GM13977 (cell line): ENCODE measurements around the gene PCSK2.

Experiments
- DNase-seq: peaks from one replicate; pipeline ENCODE4 v3.0.0; 2012; ENCODE audit warnings: low spot score
- in situ Hi-C: fragments of 300-500 bp; cut with MboI; formaldehyde crosslinking; loops from one replicate; pipeline ENCODE4 v1.12.0; 2022; ENCODE audit warnings: low sequenced_read_pairs, low pct_unique_long_range_greater_than_20kb, mixed read lengths, inconsistent platforms; ENCODE audit not compliant: unreplicated experiment
- TF ChIP-seq, protein P1 (sequence below): IDR thresholded peaks from 2 replicates; pipeline ENCODE4 v1.5.1; 2012; ENCODE audit warnings: mild to moderate bottlenecking, control low read depth; ENCODE audit not compliant: insufficient read depth; ENCODE audit errors: extremely low read depth, missing control alignments

The PCSK2 gene

DNA sequence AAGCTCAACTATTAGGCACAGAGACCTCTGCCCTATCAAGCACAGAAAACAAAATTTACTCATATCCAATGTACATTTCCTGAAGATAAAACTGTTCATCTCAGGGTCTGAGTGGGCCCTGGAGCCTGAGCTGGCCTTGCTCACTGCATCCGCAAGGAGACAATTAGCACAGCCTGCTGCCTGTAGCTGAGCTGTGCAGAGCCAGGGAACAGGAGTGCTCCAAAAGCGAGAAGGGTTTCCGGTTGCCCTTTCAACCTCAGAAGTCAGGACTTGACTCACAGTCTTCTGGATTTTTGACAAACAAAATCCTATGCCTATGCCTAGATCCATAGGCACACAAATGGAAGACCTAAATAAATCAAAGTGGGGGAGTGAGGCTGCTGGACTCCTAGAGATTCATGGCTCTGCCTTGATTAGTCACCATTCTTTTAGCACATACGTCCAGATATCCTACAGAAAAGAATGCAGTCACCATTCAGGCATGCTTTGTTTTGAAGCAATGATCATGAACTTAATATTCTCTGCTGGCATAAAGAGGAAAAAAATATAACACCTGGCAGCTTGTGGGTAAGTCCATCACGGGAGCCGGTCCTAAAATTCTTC is 230.8 kb downstream of the PCSK2 start:
- TF ChIP-seq, protein P1, sequence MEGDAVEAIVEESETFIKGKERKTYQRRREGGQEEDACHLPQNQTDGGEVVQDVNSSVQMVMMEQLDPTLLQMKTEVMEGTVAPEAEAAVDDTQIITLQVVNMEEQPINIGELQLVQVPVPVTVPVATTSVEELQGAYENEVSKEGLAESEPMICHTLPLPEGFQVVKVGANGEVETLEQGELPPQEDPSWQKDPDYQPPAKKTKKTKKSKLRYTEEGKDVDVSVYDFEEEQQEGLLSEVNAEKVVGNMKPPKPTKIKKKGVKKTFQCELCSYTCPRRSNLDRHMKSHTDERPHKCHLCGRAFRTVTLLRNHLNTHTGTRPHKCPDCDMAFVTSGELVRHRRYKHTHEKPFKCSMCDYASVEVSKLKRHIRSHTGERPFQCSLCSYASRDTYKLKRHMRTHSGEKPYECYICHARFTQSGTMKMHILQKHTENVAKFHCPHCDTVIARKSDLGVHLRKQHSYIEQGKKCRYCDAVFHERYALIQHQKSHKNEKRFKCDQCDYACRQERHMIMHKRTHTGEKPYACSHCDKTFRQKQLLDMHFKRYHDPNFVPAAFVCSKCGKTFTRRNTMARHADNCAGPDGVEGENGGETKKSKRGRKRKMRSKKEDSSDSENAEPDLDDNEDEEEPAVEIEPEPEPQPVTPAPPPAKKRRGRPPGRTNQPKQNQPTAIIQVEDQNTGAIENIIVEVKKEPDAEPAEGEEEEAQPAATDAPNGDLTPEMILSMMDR = no peak
- DNase-seq = no peak
- in situ Hi-C loops = no loop called here

DNA sequence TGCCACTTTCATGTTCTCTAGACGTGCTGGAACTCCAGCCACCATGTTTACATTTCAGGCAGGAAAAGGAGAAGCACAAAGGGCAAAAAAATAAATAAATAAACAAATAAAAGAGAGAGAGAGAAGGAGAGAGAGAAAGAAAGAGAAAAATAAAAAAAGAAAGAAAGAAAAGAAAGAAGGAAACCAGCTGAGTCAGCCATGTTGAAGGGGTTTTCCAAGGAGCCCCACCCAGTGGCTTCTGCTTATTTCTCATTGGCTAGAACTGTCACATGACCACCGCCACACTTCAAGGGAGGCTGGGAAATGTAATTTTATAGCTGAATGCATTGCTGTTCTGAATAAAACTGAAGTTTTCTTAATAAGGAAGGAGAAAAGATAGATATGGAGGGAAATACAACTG is 233.3 kb downstream of the PCSK2 start:
- TF ChIP-seq, protein P1 = no peak
- in situ Hi-C loops = no loop called here
- DNase-seq = no peak

DNA sequence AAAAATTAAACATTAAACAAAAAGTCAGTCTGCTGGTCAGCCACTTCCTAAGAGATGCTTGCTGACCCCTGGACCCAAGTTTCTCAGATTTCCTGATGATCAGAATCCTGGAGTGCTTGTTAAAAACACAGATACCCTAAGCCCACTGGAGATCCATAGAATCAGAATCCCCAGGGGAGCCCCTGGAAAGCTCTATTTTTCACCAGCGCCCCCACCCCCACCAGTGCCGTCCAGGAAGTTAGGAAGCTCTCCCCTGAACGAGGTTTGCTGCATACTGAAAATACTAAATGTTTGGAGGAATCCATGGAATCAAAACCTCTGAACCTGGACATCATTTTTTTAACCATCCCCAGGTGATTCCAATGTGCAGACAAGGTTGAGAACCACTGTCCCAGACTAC is 235.1 kb downstream of the PCSK2 start:
- no peak for DNase-seq
- in situ Hi-C loops = no loop called here
- TF ChIP-seq, protein P1 = no peak

DNA sequence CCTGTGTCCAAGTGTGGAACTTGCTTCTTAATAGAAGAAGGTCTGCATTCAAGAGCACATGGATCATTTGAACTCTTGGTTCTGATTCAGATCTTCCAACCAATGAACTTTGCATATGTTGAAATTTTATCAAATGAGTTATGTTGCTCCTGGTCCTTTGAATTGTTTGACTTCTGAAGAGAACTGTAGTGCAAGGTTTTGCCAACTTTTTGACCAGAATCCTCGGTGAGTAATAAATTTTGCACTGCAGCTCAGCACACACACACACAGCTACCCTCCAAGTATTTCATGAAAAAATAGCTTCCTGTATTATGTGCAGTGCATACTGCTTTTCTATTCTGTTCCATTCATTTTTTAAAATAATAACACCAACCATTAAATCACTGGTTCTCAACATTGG is 236.9 kb downstream of the PCSK2 start:
- TF ChIP-seq, protein P1 = no peak
- in situ Hi-C loops = no loop called here

DNA sequence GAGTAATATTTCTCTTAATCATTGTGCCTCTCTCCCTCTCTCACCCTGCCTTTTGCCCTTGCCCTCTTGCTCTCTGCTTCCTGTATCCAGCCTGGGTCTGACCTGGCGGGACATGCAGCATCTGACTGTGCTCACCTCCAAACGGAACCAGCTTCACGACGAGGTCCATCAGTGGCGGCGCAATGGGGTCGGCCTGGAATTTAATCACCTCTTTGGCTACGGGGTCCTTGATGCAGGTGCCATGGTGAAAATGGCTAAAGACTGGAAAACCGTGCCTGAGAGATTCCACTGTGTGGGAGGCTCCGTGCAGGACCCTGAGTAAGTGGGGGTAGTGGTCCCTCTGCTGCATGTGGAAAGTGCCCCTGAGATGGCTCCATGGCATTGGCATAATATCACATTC is 238.4 kb downstream of the PCSK2 start:
- TF ChIP-seq, protein P1 = no peak
- DNase-seq = no peak
- in situ Hi-C loops = no loop called here

More for the DNA sequence above, 236.9 kb downstream of the PCSK2 start:
- DNase-seq = no peak

DNA sequence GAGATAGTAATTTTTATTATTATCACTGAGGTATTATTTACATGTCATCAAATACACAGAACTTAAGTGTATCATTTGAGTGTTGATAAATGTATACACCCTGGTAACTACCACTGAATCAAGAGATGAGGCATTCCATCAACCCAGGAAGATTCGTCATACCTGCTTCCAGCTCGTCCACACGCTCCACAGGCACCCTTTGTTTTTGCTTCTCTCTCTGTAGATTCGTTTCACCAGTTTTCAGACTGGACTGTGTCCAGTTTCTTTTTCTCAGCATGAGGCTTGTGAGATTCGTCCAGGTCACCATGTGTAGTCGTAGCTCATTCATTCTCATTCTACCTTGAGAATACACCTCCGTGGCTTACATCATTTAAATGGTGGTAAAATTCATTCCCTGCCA is 239.8 kb downstream of the PCSK2 start:
- TF ChIP-seq, protein P1 = no peak
- DNase-seq = no peak
- in situ Hi-C loops = no loop called here
